ENCODE data around the gene EHD1.

- no peak for TF ChIP-seq GABPA (IDR thresholded peaks at IDR 0.05; ENCODE audit: borderline replicate concordance, insufficient read depth, low read length)
- no peak for TF ChIP-seq CTCF (IDR thresholded peaks at IDR 0.05; ENCODE audit: control extremely low read depth in 1 of 3, insufficient read depth in 1 of 3, low read depth in 1 of 3, low read length in 3 of 3)
- no peak for TF ChIP-seq POLR2A (IDR thresholded peaks at IDR 0.05; ENCODE audit: control extremely low read depth in 1 of 2, low read depth in 2 of 2, low read length in 2 of 2)
- no peak for TF ChIP-seq TAF1 (IDR thresholded peaks at IDR 0.05; ENCODE audit: low read depth, low read length)
- no peak for TF ChIP-seq CHD2 (IDR thresholded peaks at IDR 0.05; ENCODE audit: low read length)
Observed at GRCh38 chr11:64863391-64864060, 14.9 kb downstream of the EHD1 start.
